ENCODE measurements around the gene S100A2. TPM values are rescaled to one million over a fixed set of nuclear protein-coding genes. Genes with fewer than 3 reads are reported as not detected.

S100A2 gene
- total and polyA plus RNA-seq, 2 of the 8 experiments (the other 6 are each of a cell fraction or from before 2014, with no cell fraction given), result 0.86 TPM; not detected in 1

GRCh38 chr1:153571706-153572105, 6.1 kb upstream of the S100A2 start:
- Histone ChIP-seq H4K91ac (replicated peaks; ENCODE audit: insufficient read length, low read length) (peak overlapping the region; percentile 36), H3K4ac (replicated peaks; ENCODE audit: insufficient read length, low read depth, low read length) (no peak overlapping the region), H3K27ac (ENCODE audit: low read depth, low read length) (no peak overlapping the region), H3K23me2 (ENCODE audit: low read depth, low read length) (peaks cover 2% of the 10 kb centered on the region), H3K79me2 (ENCODE audit: control insufficient read depth in 1 of 2, insufficient read depth in 2 of 2, low read length in 2 of 2) (no peaks in the 10 kb centered on the region), H3K36me3 (ENCODE audit: control insufficient read depth in 2 of 4, insufficient read depth in 4 of 4, low read length in 3 of 4) (no peaks in the 10 kb centered on the region), H2BK20ac (ENCODE audit: low read length) (peak overlapping the region; percentile 72; the same call in 1 of the 2 replicates), H3K23ac (ENCODE audit: insufficient read length) (no peak overlapping the region), H2BK12ac (ENCODE audit: low read depth, low read length) (no peak overlapping the region; the same call in 1 of the 2 replicates), H4K20me1 (replicated peaks in 1 of 2; ENCODE audit: control insufficient read depth in 1 of 2, insufficient read depth in 2 of 2, low read length in 2 of 2) (no peaks in the 10 kb centered on the region), H2AK5ac (ENCODE audit: low read depth, low read length) (no peak overlapping the region), H4K8ac (ENCODE audit: extremely low read depth, insufficient read depth, low read length) (no peak overlapping the region), H4K5ac (ENCODE audit: insufficient read length, low read depth, low read length) (no peak overlapping the region), H2BK120ac (replicated peaks; ENCODE audit: low read depth, low read length) (no peak overlapping the region), H3K56ac (replicated peaks; ENCODE audit: insufficient read length, low read depth, low read length) (no peak overlapping the region), H3K4me1 (replicated peaks in 1 of 4; ENCODE audit: control insufficient read depth in 3 of 4, insufficient read depth in 4 of 4, low read length in 3 of 4) (peaks cover 8 to 15% (median 13%) of the 10 kb centered on the region in 4 experiments), H3K14ac (ENCODE audit: insufficient read length) (no peak overlapping the region), H2BK5ac (ENCODE audit: low read depth, low read length) (no peak overlapping the region), H2AFZ (ENCODE audit: low read length) (no peak overlapping the region), H3K27me3 (replicated peaks in 1 of 4; ENCODE audit: control insufficient read depth in 3 of 4, extremely low read depth in 1 of 4, insufficient read depth in 3 of 4, low read length in 3 of 4) (0 out of 7 replicates have a peak, but pooled peaks cover 0 to 4% (median 0%) of the 10 kb centered on the region in 4 experiments), H3K4me2 (ENCODE audit: insufficient read depth in 1 of 2, low read depth in 2 of 2, low read length in 2 of 2) (no peak overlapping the region), H3K4me3 (ENCODE audit: extremely low read depth in 1 of 4, insufficient read depth in 2 of 4, low read depth in 3 of 4, low read length in 4 of 4) (no peak overlapping the region), H3K9me3 (ENCODE audit: insufficient read depth in 2 of 2, low read depth in 1 of 2, low read length in 1 of 2) (peaks cover 0 to 10% of the 10 kb centered on the region in 2 experiments; a peak in 1 of 4 replicates), H2BK15ac (ENCODE audit: low read length) (no peak overlapping the region), H3K18ac (ENCODE audit: extremely low read depth, low read length) (no peak overlapping the region), H3K9ac (replicated peaks in 1 of 4; ENCODE audit: extremely low read depth in 1 of 4, low read depth in 3 of 4, low read length in 3 of 4) (no peak overlapping the region), H3K79me1 (ENCODE audit: low read depth, low read length) (no peaks in the 10 kb centered on the region)
- 85% methylated on average over 7 of the region's 7 CpGs; no CpG with 5 or more reads in 1 of the 2 experiments for WGBS, 2 experiments (ENCODE audit: extremely low coverage in 1 of 2, insufficient coverage in 1 of 2, insufficient read length in 1 of 2, insufficient replicate concordance in 2 of 2, low coverage in 1 of 2, low lambda C conversion rate in 2 of 2, missing lambda C conversion rate in 1 of 2)
- CTCF ChIA-PET (ENCODE audit: partially characterized antibody), result interaction anchor here (0.6 to 7.5 kb wide), 27 partner anchors 10 to 219 kb away, joined by 3 to 224 read pairs (median 6); partner anchors contain the start of genes CHTOP, S100A1, S100A13 and S100A14
- DNase-seq (ENCODE audit: low read depth in 1 of 2, low spot score in 2 of 2) (no peak), FAIRE-seq (no peak)
- POLR2A ChIA-PET (ENCODE audit: partially characterized antibody), result interaction anchor here (0.7 to 2.3 kb wide), 7 partner anchors 15 to 63 kb away, joined by 3 to 19 read pairs (median 5); partner anchors contain the start of genes CHTOP, S100A13, S100A16 and S100A6
- TF ChIP-seq ZNF274 (IDR thresholded peaks at IDR 0.05; ENCODE audit: borderline replicate concordance, extremely low read depth, low read length) (no peak), TAF1 (IDR thresholded peaks at IDR 0.05; ENCODE audit: low read depth, low read length) (no peak)
